ENCODE data around the gene CCDC86.

CCDC86 gene

DNA sequence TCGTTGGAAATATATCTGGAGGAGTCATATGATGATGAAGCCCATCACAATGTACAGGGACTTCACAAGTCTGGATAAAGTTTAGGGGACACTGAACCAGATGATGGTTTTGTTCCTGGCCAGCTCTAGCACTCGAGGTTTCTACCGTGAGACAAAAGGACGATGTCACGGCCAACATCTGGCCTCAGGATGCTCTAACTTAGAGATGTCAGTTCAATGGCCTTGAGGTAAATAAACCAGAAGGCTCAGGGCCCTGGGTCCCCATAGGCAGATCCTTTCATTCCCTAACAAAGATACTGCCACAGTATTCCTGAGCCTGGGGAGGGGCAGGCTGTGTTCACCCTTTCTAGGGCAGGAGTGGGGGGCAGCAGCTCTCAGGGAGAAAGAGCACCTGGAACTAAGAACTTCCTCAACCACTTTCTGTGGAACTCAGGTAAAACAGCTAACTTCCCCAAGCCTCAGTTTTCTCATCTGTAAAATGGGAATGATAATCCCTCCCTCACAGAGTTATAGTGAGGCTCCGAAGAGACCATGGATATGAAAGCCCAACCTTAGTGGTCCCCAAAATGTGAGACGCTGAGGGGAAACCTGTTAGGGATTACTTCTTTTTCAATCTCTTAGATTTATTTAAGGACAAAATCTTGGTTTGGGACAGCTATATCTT is 38.5 kb upstream of the CCDC86 start:
- TF ChIP-seq, protein P1, sequence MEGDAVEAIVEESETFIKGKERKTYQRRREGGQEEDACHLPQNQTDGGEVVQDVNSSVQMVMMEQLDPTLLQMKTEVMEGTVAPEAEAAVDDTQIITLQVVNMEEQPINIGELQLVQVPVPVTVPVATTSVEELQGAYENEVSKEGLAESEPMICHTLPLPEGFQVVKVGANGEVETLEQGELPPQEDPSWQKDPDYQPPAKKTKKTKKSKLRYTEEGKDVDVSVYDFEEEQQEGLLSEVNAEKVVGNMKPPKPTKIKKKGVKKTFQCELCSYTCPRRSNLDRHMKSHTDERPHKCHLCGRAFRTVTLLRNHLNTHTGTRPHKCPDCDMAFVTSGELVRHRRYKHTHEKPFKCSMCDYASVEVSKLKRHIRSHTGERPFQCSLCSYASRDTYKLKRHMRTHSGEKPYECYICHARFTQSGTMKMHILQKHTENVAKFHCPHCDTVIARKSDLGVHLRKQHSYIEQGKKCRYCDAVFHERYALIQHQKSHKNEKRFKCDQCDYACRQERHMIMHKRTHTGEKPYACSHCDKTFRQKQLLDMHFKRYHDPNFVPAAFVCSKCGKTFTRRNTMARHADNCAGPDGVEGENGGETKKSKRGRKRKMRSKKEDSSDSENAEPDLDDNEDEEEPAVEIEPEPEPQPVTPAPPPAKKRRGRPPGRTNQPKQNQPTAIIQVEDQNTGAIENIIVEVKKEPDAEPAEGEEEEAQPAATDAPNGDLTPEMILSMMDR (IDR thresholded peaks at IDR 0.05; ENCODE audit: control insufficient read depth, extremely low read depth, insufficient read depth) = no peak
- H3K4me3 ChIP-seq (ENCODE audit: low read depth, low read length) = no peak overlapping the region
- no peak for DNase-seq (ENCODE audit: low read depth)

DNA sequence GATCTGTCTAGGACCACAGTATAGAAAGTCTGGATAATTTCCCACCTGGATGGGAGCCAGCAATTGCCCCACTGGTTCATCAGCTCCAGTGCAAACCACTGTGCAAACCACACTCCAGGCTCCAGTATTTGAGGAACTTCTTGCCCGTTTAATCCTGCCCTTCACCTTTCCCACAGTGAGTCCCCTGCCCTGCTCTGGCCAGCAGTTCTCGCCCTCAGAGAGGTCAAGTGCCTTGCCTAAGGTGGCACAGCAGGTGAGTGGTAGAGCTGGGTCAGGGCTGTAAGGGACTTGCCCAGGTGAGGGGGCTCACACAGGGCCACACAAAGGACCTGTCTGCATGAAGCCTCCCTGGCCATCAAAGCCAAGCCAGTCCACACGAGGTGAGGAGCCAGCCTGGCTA is 32.7 kb upstream of the CCDC86 start:
- no peak for DNase-seq (ENCODE audit: low read depth)
- TF ChIP-seq, protein P1 (IDR thresholded peaks at IDR 0.05; ENCODE audit: control insufficient read depth, extremely low read depth, insufficient read depth) = no peak
- H3K4me3 ChIP-seq (ENCODE audit: low read depth, low read length) = no peak overlapping the region

DNA sequence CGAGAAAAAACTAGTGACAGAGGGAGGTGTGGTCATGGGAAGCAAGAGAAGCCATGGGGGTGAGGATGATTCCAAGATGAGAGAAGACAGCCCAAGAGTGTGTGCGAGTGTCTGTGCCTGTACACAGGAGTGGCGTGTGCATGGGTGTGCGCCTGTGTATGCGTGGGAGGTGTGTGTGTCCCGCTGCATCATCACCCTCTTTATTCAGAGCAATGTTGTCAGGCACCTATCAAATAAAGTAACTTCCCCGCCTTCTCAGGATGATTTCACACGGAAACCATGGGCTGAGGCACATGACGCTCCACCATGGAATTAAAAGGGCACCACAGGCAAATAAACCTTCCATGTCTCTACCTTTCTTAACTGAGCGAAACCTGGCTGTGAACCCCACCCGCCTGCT is 32.2 kb upstream of the CCDC86 start:
- H3K4me3 ChIP-seq (ENCODE audit: low read depth, low read length) = no peak overlapping the region
- TF ChIP-seq, protein P1 (IDR thresholded peaks at IDR 0.05; ENCODE audit: control insufficient read depth, extremely low read depth, insufficient read depth) = no peak
- DNase-seq (ENCODE audit: low read depth) = no peak

DNA sequence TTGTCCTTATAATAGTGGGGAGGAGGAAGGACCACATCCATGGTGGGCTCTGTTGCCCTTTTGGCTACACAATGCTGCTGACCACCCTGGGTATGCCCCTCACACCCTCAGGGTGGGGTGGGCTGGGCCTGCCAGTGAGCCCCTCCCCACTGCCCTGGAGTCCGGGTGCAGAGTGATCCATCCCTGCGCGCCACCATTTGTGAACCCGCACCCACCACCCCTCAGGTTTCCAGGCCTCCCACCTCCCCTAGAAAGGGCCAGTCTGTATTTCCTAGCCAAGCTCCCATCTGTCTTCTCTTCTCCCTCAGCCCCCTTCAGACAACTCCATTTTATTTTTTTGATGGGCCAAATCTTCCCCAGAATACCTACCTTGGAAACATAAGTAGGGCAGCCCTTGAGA is 31.8 kb upstream of the CCDC86 start:
- H3K4me3 ChIP-seq (ENCODE audit: low read depth, low read length) = no peak overlapping the region
- TF ChIP-seq, protein P1 (IDR thresholded peaks at IDR 0.05; ENCODE audit: control insufficient read depth, extremely low read depth, insufficient read depth) = no peak
- DNase-seq (ENCODE audit: low read depth) = no peak

DNA sequence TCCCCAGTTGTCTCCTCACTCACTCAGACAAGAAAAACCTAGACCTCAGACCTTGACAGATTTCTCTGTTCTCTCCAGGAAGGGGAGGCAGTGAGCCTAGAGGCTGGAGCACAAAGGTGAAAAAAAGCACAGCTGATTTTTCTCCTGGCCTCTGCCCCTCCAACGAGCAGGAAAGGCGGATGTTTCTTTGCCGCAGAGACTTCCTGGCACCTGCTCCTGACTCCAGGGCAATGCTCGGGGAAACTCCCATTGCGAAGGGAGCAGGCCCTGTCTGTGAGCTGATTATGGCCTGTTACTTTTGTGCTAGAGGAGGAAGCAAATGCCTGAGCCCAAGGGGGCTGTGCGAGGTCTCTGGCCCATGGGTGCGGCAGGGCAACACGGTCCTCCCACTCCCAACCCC is 31.3 kb upstream of the CCDC86 start:
- no peak for DNase-seq (ENCODE audit: low read depth)
- TF ChIP-seq, protein P1 (IDR thresholded peaks at IDR 0.05; ENCODE audit: control insufficient read depth, extremely low read depth, insufficient read depth) = no peak
- H3K4me3 ChIP-seq (ENCODE audit: low read depth, low read length) = no peak overlapping the region

DNA sequence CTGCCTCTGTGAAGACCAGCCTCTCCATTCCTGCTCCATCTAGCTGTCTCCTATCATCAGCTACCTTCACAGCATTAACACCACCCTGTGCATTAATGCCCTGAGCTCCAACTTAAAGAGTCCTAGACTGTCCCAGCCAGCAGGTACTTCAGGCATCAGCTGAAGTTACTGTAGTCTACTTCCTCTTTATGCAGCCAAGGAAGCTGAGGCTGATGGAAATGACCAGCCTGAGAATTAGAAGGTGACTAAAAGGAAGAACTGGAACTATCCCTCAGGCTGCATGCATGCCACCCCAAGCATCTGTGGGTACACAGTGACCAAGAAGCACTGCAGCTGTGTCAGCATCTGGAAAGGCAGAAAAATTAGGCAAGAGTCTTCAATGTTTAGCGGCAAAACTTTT is 28.6 kb upstream of the CCDC86 start:
- DNase-seq (ENCODE audit: low read depth) = no peak
- TF ChIP-seq, protein P1 (IDR thresholded peaks at IDR 0.05; ENCODE audit: control insufficient read depth, extremely low read depth, insufficient read depth) = no peak
- H3K4me3 ChIP-seq (ENCODE audit: low read depth, low read length) = no peak overlapping the region

DNA sequence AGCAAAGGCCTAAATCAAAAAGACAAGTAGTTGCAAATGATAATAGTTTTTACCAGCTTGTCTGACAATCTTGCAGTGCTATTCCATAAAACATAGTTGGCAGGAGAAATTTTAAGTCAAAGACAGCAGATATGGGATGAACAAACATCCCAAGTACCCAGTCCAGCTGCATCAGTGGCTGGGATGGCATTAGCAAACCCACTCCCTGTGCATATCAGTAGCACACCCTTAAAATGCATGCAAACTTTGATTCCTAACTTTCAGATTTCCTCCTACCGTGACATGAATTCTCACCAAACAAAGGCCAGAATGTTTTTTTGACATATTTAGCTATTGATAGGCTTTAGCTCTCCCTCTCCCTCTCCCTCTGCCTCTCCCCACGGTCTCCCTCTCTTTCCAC is 27.8 kb upstream of the CCDC86 start:
- TF ChIP-seq, protein P1 (IDR thresholded peaks at IDR 0.05; ENCODE audit: control insufficient read depth, extremely low read depth, insufficient read depth) = no peak
- no peak overlapping the region for H3K4me3 ChIP-seq (ENCODE audit: low read depth, low read length)
- no peak for DNase-seq (ENCODE audit: low read depth)

All from LNCaP clone FGC (cell line).